MCF 10A (cell line): ENCODE results near the gene ARFGEF3. TPM values are rescaled to one million over a fixed set of nuclear protein-coding genes. Genes with fewer than 3 reads are reported as not detected.

Experiments used
- BruUV-seq: library from RNA; stranded (reverse); fragments of 400-500 nt; replicated peaks from 2 replicates; lab custom pipeline; 2021; lab: Mats Ljungman, UMichigan
- CTCF ChIA-PET: fragments of 300-600 bp; sonication (Branson Sonifier 250); formaldehyde crosslinking; extraction: SDS; loops from one replicate; lab custom pipeline; 2021; ENCODE audit warnings: antibody characterized with exemption, inconsistent platforms; lab: Yijun Ruan, JAX
- POLR2A ChIA-PET: fragments of 300-600, 350-650 bp; sonication (Branson Sonifier 250); formaldehyde crosslinking; extraction: SDS; loops from one replicate; lab custom pipeline; 2020; ENCODE audit warnings: antibody characterized with exemption, inconsistent platforms; lab: Yijun Ruan, JAX
- DNase-seq: peaks from one replicate; pipeline ENCODE4 v3.0.0-alpha.2; 2018; ENCODE audit not compliant: unreplicated experiment
- H3K27ac Mint-ChIP-seq: one replicate; pipeline ENCODE4 v1.8.0; 2022; ENCODE audit warnings: mild to moderate bottlenecking, low read depth, mixed read lengths; ENCODE audit not compliant: unreplicated experiment
- H3K27me3 Mint-ChIP-seq: one replicate; pipeline ENCODE4 v1.8.0; 2022; ENCODE audit warnings: mixed read lengths; ENCODE audit not compliant: insufficient read depth, unreplicated experiment
- H3K36me3 Mint-ChIP-seq: one replicate; pipeline ENCODE4 v1.8.0; 2022; ENCODE audit warnings: mild to moderate bottlenecking, moderate library complexity, mixed read lengths; ENCODE audit not compliant: insufficient read depth, unreplicated experiment
- H3K4me1 Mint-ChIP-seq: one replicate; pipeline ENCODE4 v1.8.0; 2022; ENCODE audit warnings: mixed read lengths; ENCODE audit not compliant: insufficient read depth, unreplicated experiment
- H3K4me3 Mint-ChIP-seq: one replicate; pipeline ENCODE4 v1.8.0; 2022; ENCODE audit warnings: mild to moderate bottlenecking, moderate library complexity, mixed read lengths; ENCODE audit not compliant: unreplicated experiment
- H3K9me3 Mint-ChIP-seq: one replicate; pipeline ENCODE4 v1.8.0; 2022; ENCODE audit warnings: mixed read lengths; ENCODE audit not compliant: unreplicated experiment
- intact Hi-C: fragments of 100-400 bp; cut with micrococcal nuclease; formaldehyde crosslinking; loops from 2 replicates; pipeline ENCODE4 v1.14.1; 2022
- total RNA-seq: library from RNA; stranded (reverse); gene quantifications from 2 replicates; pipeline ENCODE4 v1.2.3, GENCODE V29; 2022
- TF ChIP-seq, protein P1 (sequence below): fragments of 200-600 bp; IDR thresholded peaks from one replicate; pipeline ENCODE4 v1.8.0; 2022; ENCODE audit warnings: antibody characterized with exemption, mild to moderate bottlenecking; ENCODE audit not compliant: unreplicated experiment

Gene ARFGEF3
- total RNA-seq, 1 experiment from 2014 or later, result 3.4 TPM

DNA sequence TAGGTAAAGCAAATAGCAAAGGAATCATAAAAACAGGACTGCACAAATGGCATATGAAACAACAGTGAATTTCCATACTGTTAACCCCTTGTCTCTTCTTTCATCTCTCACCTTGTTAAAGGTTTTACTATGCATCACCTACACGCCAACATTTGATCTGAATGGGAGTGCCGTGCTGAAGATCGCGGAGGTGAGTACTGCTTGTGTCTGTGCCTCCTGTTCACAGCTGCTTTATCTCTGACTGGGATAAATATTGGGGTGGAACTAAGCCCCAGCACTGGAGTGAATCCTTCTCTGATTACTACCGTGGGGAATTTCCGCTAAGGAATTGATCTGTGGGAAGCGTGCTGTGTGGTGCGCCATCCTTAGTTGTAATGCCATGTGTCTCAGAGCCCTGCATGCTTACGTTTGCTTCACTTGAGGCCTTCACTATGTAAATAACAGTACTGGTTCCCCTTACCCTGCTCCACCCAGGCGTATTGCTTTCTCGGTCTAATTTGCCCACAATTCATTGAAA, 68.0 kb downstream of the ARFGEF3 start:
- intact Hi-C loops, result no loop called here
- Mint-ChIP-seq H3K4me3 (no peak overlapping the region), H3K9me3 (no peaks in the 10 kb centered on the region), H3K4me1 (no peaks in the 10 kb centered on the region), H3K27ac (no peak overlapping the region), H3K36me3 (no peaks in the 10 kb centered on the region), H3K27me3 (no peaks in the 10 kb centered on the region)
- DNase-seq, result no peak
- CTCF ChIA-PET, result no interaction called here
- no TSS peak for BruUV-seq
- TF ChIP-seq, protein P1, sequence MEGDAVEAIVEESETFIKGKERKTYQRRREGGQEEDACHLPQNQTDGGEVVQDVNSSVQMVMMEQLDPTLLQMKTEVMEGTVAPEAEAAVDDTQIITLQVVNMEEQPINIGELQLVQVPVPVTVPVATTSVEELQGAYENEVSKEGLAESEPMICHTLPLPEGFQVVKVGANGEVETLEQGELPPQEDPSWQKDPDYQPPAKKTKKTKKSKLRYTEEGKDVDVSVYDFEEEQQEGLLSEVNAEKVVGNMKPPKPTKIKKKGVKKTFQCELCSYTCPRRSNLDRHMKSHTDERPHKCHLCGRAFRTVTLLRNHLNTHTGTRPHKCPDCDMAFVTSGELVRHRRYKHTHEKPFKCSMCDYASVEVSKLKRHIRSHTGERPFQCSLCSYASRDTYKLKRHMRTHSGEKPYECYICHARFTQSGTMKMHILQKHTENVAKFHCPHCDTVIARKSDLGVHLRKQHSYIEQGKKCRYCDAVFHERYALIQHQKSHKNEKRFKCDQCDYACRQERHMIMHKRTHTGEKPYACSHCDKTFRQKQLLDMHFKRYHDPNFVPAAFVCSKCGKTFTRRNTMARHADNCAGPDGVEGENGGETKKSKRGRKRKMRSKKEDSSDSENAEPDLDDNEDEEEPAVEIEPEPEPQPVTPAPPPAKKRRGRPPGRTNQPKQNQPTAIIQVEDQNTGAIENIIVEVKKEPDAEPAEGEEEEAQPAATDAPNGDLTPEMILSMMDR, result no peak
- POLR2A ChIA-PET, result no interaction called here

DNA sequence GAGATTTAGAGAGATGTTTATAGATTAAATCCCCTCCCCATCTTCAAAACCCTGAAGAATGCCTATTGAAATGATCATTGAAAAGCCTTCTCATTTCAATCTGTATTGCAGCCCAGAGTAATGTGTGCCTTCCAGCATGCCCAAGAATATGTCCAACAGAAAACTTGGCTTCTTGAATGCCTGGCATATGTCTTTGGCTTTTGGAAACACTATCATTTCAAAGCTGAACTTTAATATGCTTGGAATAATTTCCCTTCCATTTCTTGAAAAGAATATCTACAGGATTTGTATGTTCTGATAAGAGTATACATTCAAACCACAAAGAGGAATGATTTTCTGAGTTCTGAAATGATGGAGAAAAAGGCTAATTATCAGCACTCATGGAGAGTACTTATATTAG, 68.5 kb downstream of the ARFGEF3 start:
- intact Hi-C loops, result no loop called here
- Mint-ChIP-seq H3K36me3 (no peaks in the 10 kb centered on the region), H3K4me3 (no peak overlapping the region), H3K9me3 (no peaks in the 10 kb centered on the region), H3K27me3 (no peaks in the 10 kb centered on the region), H3K4me1 (no peaks in the 10 kb centered on the region), H3K27ac (no peak overlapping the region)
- BruUV-seq, result no TSS peak
- ChIA-PET POLR2A (interaction anchor here (0.6 to 1.0 kb wide), 2 partner anchors 9 to 1004 kb away, joined by 3 read pairs; no protein-coding TSS in a partner anchor), CTCF (no interaction called here)
- TF ChIP-seq, protein P1, result no peak
- no peak for DNase-seq

DNA sequence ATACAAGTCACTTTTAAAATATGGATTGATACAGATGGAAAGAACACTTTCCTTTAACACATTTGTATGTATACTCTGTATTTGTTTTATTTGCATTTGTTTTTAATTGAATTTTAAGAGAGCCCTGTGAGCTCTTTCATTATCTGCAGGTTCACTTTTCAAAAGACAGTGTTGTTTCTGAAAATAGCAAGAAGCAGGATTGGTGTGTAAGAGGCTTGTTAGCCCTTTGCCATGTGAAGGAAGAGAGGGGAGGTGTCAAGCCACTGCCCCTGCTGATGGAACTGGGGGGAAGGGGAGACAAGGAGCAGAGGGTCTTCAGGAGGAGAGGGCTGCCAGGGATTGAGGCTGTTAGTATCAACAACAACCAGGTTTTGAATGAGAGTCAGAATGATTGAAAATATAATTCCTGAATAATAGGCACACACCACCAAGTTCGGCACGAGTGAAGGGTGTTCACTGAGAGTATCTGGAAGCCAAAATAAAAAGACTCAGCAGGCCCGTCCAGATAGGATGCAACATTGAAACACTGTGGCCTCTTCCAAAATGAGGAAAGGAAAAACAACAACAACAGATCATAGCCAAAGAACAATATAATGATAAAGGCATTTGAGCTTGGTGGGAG, 69.1 kb downstream of the ARFGEF3 start:
- BruUV-seq, result no TSS peak
- H3K27ac Mint-ChIP-seq, result no peak overlapping the region
- POLR2A ChIA-PET, result interaction anchor here (0.6 to 1.0 kb wide), 2 partner anchors 10 to 1005 kb away, joined by 3 read pairs; no protein-coding TSS in a partner anchor

DNA sequence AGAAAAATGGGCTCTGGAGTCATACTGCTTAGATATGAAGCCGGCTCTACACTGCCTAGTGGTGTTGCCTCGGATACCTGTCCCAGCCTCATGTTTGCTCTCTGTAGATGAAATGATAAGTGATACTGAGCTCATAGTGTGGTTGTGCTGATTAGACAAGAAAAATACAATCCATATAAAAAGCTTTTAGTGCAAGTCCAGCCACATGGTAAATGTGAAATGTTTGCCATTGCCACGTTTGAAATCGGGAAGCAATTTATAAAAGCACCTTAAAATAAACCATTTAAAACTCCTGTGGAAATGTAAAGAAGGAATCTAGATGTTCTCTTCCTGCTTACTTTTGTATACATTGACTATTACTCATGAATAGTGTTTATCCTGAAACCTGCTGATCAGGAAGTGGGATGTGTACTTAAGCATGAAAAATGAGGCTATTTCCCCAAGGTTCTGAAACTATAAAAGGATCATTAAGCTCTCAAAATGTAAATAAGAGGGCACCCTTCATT, 69.7 kb downstream of the ARFGEF3 start:
- ChIA-PET CTCF (no interaction called here), POLR2A (no interaction called here)
- H3K4me3 Mint-ChIP-seq, result no peak overlapping the region
- TF ChIP-seq, protein P1, result no peak
- intact Hi-C loops, result no loop called here
- no peaks in the 10 kb centered on the region for H3K4me1 Mint-ChIP-seq
- H3K27me3 Mint-ChIP-seq, result no peaks in the 10 kb centered on the region
- H3K9me3 Mint-ChIP-seq, result no peaks in the 10 kb centered on the region
- DNase-seq, result no peak
- H3K36me3 Mint-ChIP-seq, result no peaks in the 10 kb centered on the region
- H3K27ac Mint-ChIP-seq, result no peak overlapping the region
- BruUV-seq, result no TSS peak

More for the DNA sequence above, 69.1 kb downstream of the ARFGEF3 start:
- H3K4me1 Mint-ChIP-seq, result no peaks in the 10 kb centered on the region
- H3K9me3 Mint-ChIP-seq, result no peaks in the 10 kb centered on the region
- CTCF ChIA-PET, result no interaction called here
- no peaks in the 10 kb centered on the region for H3K36me3 Mint-ChIP-seq
- no peaks in the 10 kb centered on the region for H3K27me3 Mint-ChIP-seq
- TF ChIP-seq, protein P1, result no peak
- no peak for DNase-seq
- intact Hi-C loops, result no loop called here
- H3K4me3 Mint-ChIP-seq, result no peak overlapping the region
